Pancreas (tissue), 10 donors: ENCODE measurements around the gene PACSIN1. TPM values are rescaled to one million over a fixed set of nuclear protein-coding genes. Genes with fewer than 3 reads are reported as not detected.
A peak's percentile ranks its signal among the peaks of the same experiment; 100 is the strongest.

Source experiments
- ATAC-seq, 4 donors: fragments of 200-7000 bp; cut with Tn5 transposase; one replicate each; pipeline versions ENCODE4 v1.8.0 to v1.9.1; 2020; ENCODE audit warnings: mild to moderate bottlenecking in 4 of 4, moderate library complexity in 4 of 4
- DNase-seq, 6 donors: peaks; one replicate each; pipeline ENCODE4 v3.0.0-alpha.2; 2020
- FAIRE-seq: peaks from 2 replicates; lab custom pipeline; 2012; peaks lifted over from hg19 to GRCh38; lab: Jason Lieb, UNC
- H3K27ac ChIP-seq, 4 donors: fragments of 200-600 bp; sonication (generic); 1 replicate in 3 of 4; 2 replicates in 1 of 4; pipeline versions ENCODE4 v1.5.0 to v1.8.0; 2020
- H3K27me3 ChIP-seq, 4 donors: fragments of 200-600 bp; one replicate each; pipeline ENCODE4 v1.8.0; 2021
- H3K36me3 ChIP-seq, 3 donors: fragments of 200-600 bp; sonication (generic) in 1 of 3; one replicate each; pipeline versions ENCODE4 v1.5.0 to v1.8.0; 2020 to 2021
- H3K4me1 ChIP-seq, 3 donors: fragments of 200-600 bp; one replicate each; pipeline ENCODE4 v1.8.0; 2021
- H3K4me3 ChIP-seq, 4 donors: fragments of 200-600 bp; sonication (generic) in 2 of 4; one replicate each; pipeline versions ENCODE4 v1.5.0 to v1.8.0; 2020 to 2021
- H3K9me3 ChIP-seq, 4 donors: fragments of 200-600 bp; one replicate each; pipeline ENCODE4 v1.8.0; 2021
- CTCF ChIP-seq, 4 donors: fragments of 200-600 bp; sonication (generic) in 3 of 4; IDR thresholded peaks; one replicate each; pipeline versions ENCODE4 v1.5.0 to v1.8.0; 2021; ENCODE audit warnings: antibody characterized with exemption in 4 of 4
- WGBS, 2 donors: extraction: QIAGEN DNeasy Blood & Tissue Kit; methylation state at CpG; one replicate each; pipeline ENCODE4 v1.1.7; 2013; 5-methylcytosine and 5-hydroxymethylcytosine counted together
- intact Hi-C, 3 donors: fragments of 100-400 bp; cut with DNase I; formaldehyde crosslinking; loops; one replicate each; pipeline versions ENCODE4 v1.11.1 to v1.14.2; 2022
- polyA plus RNA-seq, 2 donors: library from polyadenylated mRNA; stranded (reverse); fragments of 200-250 nt; gene quantifications; one replicate each; pipeline ENCODE4 v1.2.3, GENCODE V29; 2013
- total RNA-seq, 6 donors: library from RNA; stranded (reverse); fragmentation: NEBNext Ultra II Directional in 4 of 6; extraction: Animal tissue kit (Norgen Biotek cat#: 25700) in 4 of 6; gene quantifications; one replicate each; pipeline versions ENCODE4 v1.2.1 to v1.2.4, GENCODE V29; 2021 to 2023
- donor health status: healthy with polysubstance abuse.
- donor health status: DM: no; HTN: no; CAD: no; lungs with moderate emphysema.
- donor health status: DM: no; HTN: no; CAD: no.
- donor health status: control.
- donor health status: control.
- donor health status: Bipolar disorder and iron deficiency.
- donor health status: DM: yes; HTN: yes; CAD: no.
- donor health status: DM: no; HTN: no; CAD: no.
- donor health status: DM: no; HTN: no; CAD: no.
- donor health status: DM: yes; HTN: yes; CAD: no.

Gene PACSIN1
- total and polyA plus RNA-seq, 8 donors: 0.25 to 2.0 (median 0.71) TPM

GRCh38 chr6:34535199-34535598, 69.3 kb downstream of the PACSIN1 start:
- TF ChIP-seq CTCF (IDR thresholded peaks at IDR 0.05): no peak
- ATAC-seq (no peak), FAIRE-seq (no peak), DNase-seq (peak in 1 of 6 donors; percentile 48)
- no peaks in the 10 kb centered on the region for H3K36me3 ChIP-seq
- WGBS, 2 donors: 93 to 95% methylated on average over 6 of the region's 6 CpGs
- intact Hi-C loops: no loop called here
- no peak overlapping the region for H3K27ac ChIP-seq
- no peaks in the 10 kb centered on the region for H3K9me3 ChIP-seq
- peaks cover 0 to 6% (median 0%) of the 10 kb centered on the region in 3 donors for H3K4me1 ChIP-seq
- no peaks in the 10 kb centered on the region for H3K27me3 ChIP-seq
- H3K4me3 ChIP-seq: no peak overlapping the region

GRCh38 chr6:34535646-34536045, 69.8 kb downstream of the PACSIN1 start:
- H3K4me3 ChIP-seq: no peak overlapping the region

GRCh38 chr6:34536251-34536958, 70.5 kb downstream of the PACSIN1 start:
- H3K4me1 ChIP-seq: peaks cover 0 to 6% (median 0%) of the 10 kb centered on the region in 3 donors
- 39 to 45% methylated on average over 3 of the region's 3 CpGs for WGBS, 2 donors
- FAIRE-seq: no peak
- H3K27me3 ChIP-seq: no peaks in the 10 kb centered on the region
- H3K27ac ChIP-seq: peak overlapping the region in 1 of 4 donors; percentile 1
- intact Hi-C loops: no loop called here
- peak; percentile 15 to 76 (median 62) for ATAC-seq
- peak in 2 of 6 donors; percentile 43 to 54 for DNase-seq
- no peaks in the 10 kb centered on the region for H3K9me3 ChIP-seq
- H3K4me3 ChIP-seq: no peak overlapping the region
- no peaks in the 10 kb centered on the region for H3K36me3 ChIP-seq
- TF ChIP-seq CTCF (IDR thresholded peaks at IDR 0.05): no peak

More at GRCh38 chr6:34535646-34536045, 69.8 kb downstream of the PACSIN1 start:
- intact Hi-C loops: no loop called here
- ATAC-seq (no peak), FAIRE-seq (no peak), DNase-seq (peak in 1 of 6 donors; percentile 40)
- no peak for TF ChIP-seq CTCF (IDR thresholded peaks at IDR 0.05)
- Histone ChIP-seq H3K4me1 (peaks cover 0 to 6% (median 0%) of the 10 kb centered on the region in 3 donors), H3K27ac (no peak overlapping the region), H3K9me3 (no peaks in the 10 kb centered on the region), H3K27me3 (no peaks in the 10 kb centered on the region), H3K36me3 (no peaks in the 10 kb centered on the region)
- WGBS, 2 donors: 92 to 96% methylated on average over 11 of the region's 11 CpGs

GRCh38 chr6:34536959-34537848, 71.3 kb downstream of the PACSIN1 start:
- no peak overlapping the region for H3K27ac ChIP-seq
- H3K36me3 ChIP-seq: no peaks in the 10 kb centered on the region
- peaks cover 0 to 6% (median 0%) of the 10 kb centered on the region in 3 donors for H3K4me1 ChIP-seq
- no peak overlapping the region for H3K4me3 ChIP-seq
- intact Hi-C loops: no loop called here
- 85 to 90% methylated on average over 15 of the region's 15 CpGs for WGBS, 2 donors
- no peak for TF ChIP-seq CTCF (IDR thresholded peaks at IDR 0.05)
- FAIRE-seq: no peak
- ATAC-seq: no peak
- no peak for DNase-seq
- H3K9me3 ChIP-seq: no peaks in the 10 kb centered on the region
- H3K27me3 ChIP-seq: no peaks in the 10 kb centered on the region
